OCI-LY1 (cell line): ENCODE measurements around the gene CISD1.

Experiments used
- CTCF ChIP-seq: fragments of 200-600 bp; sonication (generic), shearing (Covaris generic); IDR thresholded peaks from 2 replicates; pipeline ENCODE4 v1.5.1; 2017; ENCODE audit warnings: mild to moderate bottlenecking, antibody characterized with exemption, low read length, moderate library complexity, mixed read lengths
- EZH2 ChIP-seq: fragments of 200-600 bp; sonication (generic), shearing (Covaris generic); IDR thresholded peaks from 2 replicates; pipeline ENCODE4 v1.8.0; 2017; ENCODE audit warnings: borderline replicate concordance, mixed run types, mild to moderate bottlenecking, antibody characterized with exemption, low read length, moderate library complexity, mixed read lengths

- TF ChIP-seq CTCF: no peak
- TF ChIP-seq EZH2: no peak
Observed at GRCh38 chr10:58318346-58318745, 49.4 kb downstream of the CISD1 start.
